C4-2B (cell line): ENCODE results near the gene PEX5L.

Experiments used
- ZFX ChIP-seq: fragments of 450-650 bp; IDR thresholded peaks from 2 replicates; pipeline ENCODE4 v1.6.1; 2017
- TF ChIP-seq, protein P1 (sequence below): fragments of 450-650 bp; conservative IDR thresholded peaks from 2 replicates; pipeline ENCODE4 v1.5.1; 2017; ENCODE audit warnings: mild to moderate bottlenecking

DNA sequence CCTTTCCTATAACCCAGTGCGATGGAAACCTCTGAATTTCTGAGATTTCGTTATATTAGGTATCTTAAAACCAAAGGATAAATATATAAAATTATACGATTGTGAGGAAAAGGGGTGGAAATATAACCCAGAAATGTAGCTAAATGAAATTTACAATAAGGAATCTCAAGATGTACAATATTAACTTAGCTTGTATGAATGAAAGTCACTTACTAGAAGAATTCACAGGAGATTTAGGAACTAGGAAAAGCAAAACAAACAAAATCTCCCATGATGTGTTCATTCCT lies 224.7 kb downstream of the PEX5L start:
- TF ChIP-seq, protein P1, sequence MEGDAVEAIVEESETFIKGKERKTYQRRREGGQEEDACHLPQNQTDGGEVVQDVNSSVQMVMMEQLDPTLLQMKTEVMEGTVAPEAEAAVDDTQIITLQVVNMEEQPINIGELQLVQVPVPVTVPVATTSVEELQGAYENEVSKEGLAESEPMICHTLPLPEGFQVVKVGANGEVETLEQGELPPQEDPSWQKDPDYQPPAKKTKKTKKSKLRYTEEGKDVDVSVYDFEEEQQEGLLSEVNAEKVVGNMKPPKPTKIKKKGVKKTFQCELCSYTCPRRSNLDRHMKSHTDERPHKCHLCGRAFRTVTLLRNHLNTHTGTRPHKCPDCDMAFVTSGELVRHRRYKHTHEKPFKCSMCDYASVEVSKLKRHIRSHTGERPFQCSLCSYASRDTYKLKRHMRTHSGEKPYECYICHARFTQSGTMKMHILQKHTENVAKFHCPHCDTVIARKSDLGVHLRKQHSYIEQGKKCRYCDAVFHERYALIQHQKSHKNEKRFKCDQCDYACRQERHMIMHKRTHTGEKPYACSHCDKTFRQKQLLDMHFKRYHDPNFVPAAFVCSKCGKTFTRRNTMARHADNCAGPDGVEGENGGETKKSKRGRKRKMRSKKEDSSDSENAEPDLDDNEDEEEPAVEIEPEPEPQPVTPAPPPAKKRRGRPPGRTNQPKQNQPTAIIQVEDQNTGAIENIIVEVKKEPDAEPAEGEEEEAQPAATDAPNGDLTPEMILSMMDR: no peak
- no peak for TF ChIP-seq ZFX
